ENCODE data around the gene KCNQ5. TPM values are rescaled to one million over a fixed set of nuclear protein-coding genes. Genes with fewer than 3 reads are reported as not detected.
A peak's percentile ranks its signal among the peaks of the same experiment; 100 is the strongest.

KCNQ5 gene
- total RNA-seq, 1 experiment from 2014 or later = 0.07 TPM

- Histone ChIP-seq H3K9ac (ENCODE audit: extremely low read depth, insufficient read length, low read length) (no peak overlapping the region), H2AK5ac (ENCODE audit: insufficient read length, low read length) (no peak overlapping the region), H2BK5ac (ENCODE audit: insufficient read length, low read length) (no peak overlapping the region), H4K8ac (replicated peaks; ENCODE audit: insufficient read length, low read depth, low read length) (no peak overlapping the region), H2BK12ac (ENCODE audit: insufficient read length, low read depth, low read length) (no peak overlapping the region), H2AFZ (ENCODE audit: low read length) (peak overlapping the region; percentile 26), H3K4me2 (ENCODE audit: insufficient read depth, insufficient read length, low read length) (no peak overlapping the region), H3K14ac (ENCODE audit: insufficient read depth, low read length) (no peak overlapping the region), H3K27ac (ENCODE audit: insufficient read length, low read depth, low read length) (no peak overlapping the region), H3K23me2 (ENCODE audit: insufficient read length, low read depth, low read length, poor library complexity, severe bottlenecking) (no peaks in the 10 kb centered on the region), H3K4ac (ENCODE audit: low read depth, low read length) (no peak overlapping the region), H3K18ac (ENCODE audit: insufficient read length, low read depth, low read length) (no peak overlapping the region), H2BK15ac (ENCODE audit: low read depth, low read length) (no peak overlapping the region), H3K79me1 (ENCODE audit: insufficient read depth, low read depth, low read length, poor library complexity, severe bottlenecking) (no peaks in the 10 kb centered on the region), H4K5ac (ENCODE audit: insufficient read length, low read depth, low read length) (no peak overlapping the region), H2BK20ac (ENCODE audit: low read depth, low read length, poor library complexity, severe bottlenecking) (no peak overlapping the region), H3K56ac (ENCODE audit: insufficient read length, low read depth, low read length) (no peak overlapping the region), H4K91ac (ENCODE audit: insufficient read length, low read depth, low read length) (no peak overlapping the region), H4K20me1 (ENCODE audit: control insufficient read depth, insufficient read depth, insufficient read length) (no peaks in the 10 kb centered on the region), H3K27me3 (ENCODE audit: insufficient read depth, low read length) (no peaks in the 10 kb centered on the region), H3T11ph (ENCODE audit: low read length) (no peak overlapping the region), H3K79me2 (ENCODE audit: insufficient read depth, low read length) (no peaks in the 10 kb centered on the region), H3K4me1 (ENCODE audit: insufficient read depth, low read length) (no peaks in the 10 kb centered on the region; the same call in 1 of the 2 replicates), H3K23ac (ENCODE audit: insufficient read length, low read depth, low read length) (no peak overlapping the region), H3K9me3 (ENCODE audit: control insufficient read depth, low read depth, low read length) (no peaks in the 10 kb centered on the region), H2BK120ac (ENCODE audit: low read depth, low read length, poor library complexity, severe bottlenecking) (no peak overlapping the region)
- no peak for DNase-seq
- H3K4me3 Mint-ChIP-seq = no peak overlapping the region
- TF ChIP-seq CTCF (conservative IDR thresholded peaks at IDR 0.05) = no peak
- WGBS (ENCODE audit: extremely low coverage, insufficient read length, low lambda C conversion rate) = no CpG with 5 or more reads among the region's 9 CpGs
- H3K4me1 Mint-ChIP-seq = peaks cover 19% of the 10 kb centered on the region in 2 experiments
- H3K9me3 Mint-ChIP-seq = no peaks in the 10 kb centered on the region
- H3K36me3 Mint-ChIP-seq (ENCODE audit: insufficient read depth in 1 of 3, low read depth in 3 of 3) = no peaks in the 10 kb centered on the region
- no peak overlapping the region; a peak in 1 of 7 replicates for H3K27ac Mint-ChIP-seq
- no peaks in the 10 kb centered on the region; the same call in 1 of the 2 replicates for H3K27me3 Mint-ChIP-seq (ENCODE audit: low read depth)
Observed at GRCh38 chr6:73030791-73031782, 409.2 kb downstream of the KCNQ5 start.

Measured in H9 (cell line).